ENCODE data around the gene FHL3. TPM values are rescaled to one million over a fixed set of nuclear protein-coding genes. Genes with fewer than 3 reads are reported as not detected.
A peak's percentile ranks its signal among the peaks of the same experiment; 100 is the strongest.

The FHL3 gene
- total and polyA plus RNA-seq, 9 of the 15 experiments (the other 6 are each of a cell fraction or from before 2014, with no cell fraction given), result 6.1 to 144 (median 34.1) TPM

- Histone ChIP-seq H2AFZ (ENCODE audit: low read depth, low read length) (no peak overlapping the region), H3K27ac (ENCODE audit: extremely low read depth, low read depth, low read length) (no peak overlapping the region), H3K27me3 (ENCODE audit: control insufficient read depth in 2 of 2, insufficient read depth in 2 of 2, low read length in 2 of 2) (no peaks in the 10 kb centered on the region), H3K9me3 (replicated peaks; ENCODE audit: control insufficient read depth, insufficient read depth, low read depth, low read length) (no peaks in the 10 kb centered on the region), H4K20me1 (replicated peaks; ENCODE audit: control insufficient read depth, insufficient read depth, low read length) (0 out of 2 replicates have a peak, but pooled peaks cover 3% of the 10 kb centered on the region), H3K4me2 (ENCODE audit: insufficient read depth, low read length) (no peak overlapping the region), H3K4me3 (no peak overlapping the region), H3K4me1 (replicated peaks in 1 of 2; ENCODE audit: control insufficient read depth in 2 of 2, insufficient read depth in 2 of 2, low read length in 2 of 2) (peaks cover 28 to 43% of the 10 kb centered on the region in 2 experiments), H3K79me2 (ENCODE audit: control insufficient read depth, insufficient read depth, low read length) (peaks cover 38% of the 10 kb centered on the region), H3K9me1 (ENCODE audit: control insufficient read depth, insufficient read depth, low read length) (peaks cover 2% of the 10 kb centered on the region), H3K9ac (ENCODE audit: insufficient read depth in 1 of 2, low read depth in 2 of 2, low read length in 2 of 2) (no peak overlapping the region), H3K36me3 (ENCODE audit: control insufficient read depth, insufficient read depth, low read length) (peaks cover 58% of the 10 kb centered on the region)
- no peak for DNase-seq (ENCODE audit: extremely low read depth in 1 of 4, low spot score in 3 of 4)
- 95% methylated on average over 34 of the region's 46 CpGs for WGBS (ENCODE audit: insufficient coverage, low coverage, missing lambda C conversion rate)
- in situ Hi-C loops (cut with MboI), result no loop called here
- ATAC-seq, result no peak
- no peak for FAIRE-seq
- BruUV-seq (replicated peaks), result no TSS peak
- POLR2A ChIA-PET, result interaction anchor here (7.5 kb wide), 1 partner anchor 6 kb away, joined by 65 read pairs; no protein-coding TSS in a partner anchor
- CTCF ChIA-PET (ENCODE audit: low intra/inter-chr PET ratio), result interaction anchor here (0.6 kb wide), 2 partner anchors 135 to 519 kb away, joined by 3 to 5 read pairs; no protein-coding TSS in a partner anchor
- intact Hi-C loops (cut with micrococcal nuclease), result no loop called here
- TF ChIP-seq CHD1 (IDR thresholded peaks at IDR 0.05; ENCODE audit: low read length), result no peak
- TF ChIP-seq POLR3G (IDR thresholded peaks at IDR 0.05; ENCODE audit: extremely low read depth, insufficient read length, insufficient replicate concordance), result no peak
- TF ChIP-seq NELFE (IDR thresholded peaks at IDR 0.05; ENCODE audit: insufficient read depth, insufficient read length), result no peak
- TF ChIP-seq ZBTB33 (CRISPR knock-in tag; IDR thresholded peaks at IDR 0.05), result peak; percentile 97
- TF ChIP-seq PTTG1 (tag; IDR thresholded peaks at IDR 0.05; ENCODE audit: low read depth), result no peak
- TF ChIP-seq ZBED1 (IDR thresholded peaks at IDR 0.05), result 0 out of 2 replicates have a peak, but pooled peaks have one; percentile 23
- TF ChIP-seq PATZ1 (CRISPR knock-in tag; IDR thresholded peaks at IDR 0.05; ENCODE audit: borderline replicate concordance), result no peak
- 0 out of 2 replicates have a peak, but pooled peaks have one; percentile 6 for TF ChIP-seq CREB1 (IDR thresholded peaks at IDR 0.05)
- no peak for TF ChIP-seq CREB1 (CRISPR knock-in tag; IDR thresholded peaks at IDR 0.05)
- TF ChIP-seq MBD2 (IDR thresholded peaks at IDR 0.05; ENCODE audit: borderline replicate concordance, low read depth), result no peak
- no peak for TF ChIP-seq MAX (CRISPR knock-in tag; IDR thresholded peaks at IDR 0.05)
- TF ChIP-seq POLR2A (conservative IDR thresholded peaks at IDR 0.05), result peak; percentile 56
- peak; percentile 81 for TF ChIP-seq RBFOX2 (IDR thresholded peaks at IDR 0.05; ENCODE audit: low read depth, low read length)
- no peak for TF ChIP-seq ZNF3 (CRISPR knock-in tag; IDR thresholded peaks at IDR 0.05)
- TF ChIP-seq MED1 (CRISPR knock-in tag; IDR thresholded peaks at IDR 0.05; ENCODE audit: borderline replicate concordance), result 0 out of 2 replicates have a peak, but pooled peaks have one; percentile 47
- TF ChIP-seq FUS (optimal IDR thresholded peaks at IDR 0.05; ENCODE audit: low read depth, low read length), result peak; percentile 21
- TF ChIP-seq POLR2G (IDR thresholded peaks at IDR 0.05; ENCODE audit: low read depth, low read length), result peak; percentile 81
- no peak for TF ChIP-seq E2F4 (CRISPR knock-in tag; IDR thresholded peaks at IDR 0.05; ENCODE audit: low read depth)
Measured at GRCh38 chr1:37995751-37996345, 9.5 kb downstream of the FHL3 start.
